GM21723 (cell line): ENCODE data around the gene UNC5C.

Experiments used
- ATAC-seq: cut with Tn5 transposase; IDR thresholded peaks from one replicate; pipeline ENCODE4 v1.9.1; 2021; ENCODE audit warnings: mild to moderate bottlenecking, moderate library complexity; ENCODE audit not compliant: unreplicated experiment

The UNC5C gene

DNA sequence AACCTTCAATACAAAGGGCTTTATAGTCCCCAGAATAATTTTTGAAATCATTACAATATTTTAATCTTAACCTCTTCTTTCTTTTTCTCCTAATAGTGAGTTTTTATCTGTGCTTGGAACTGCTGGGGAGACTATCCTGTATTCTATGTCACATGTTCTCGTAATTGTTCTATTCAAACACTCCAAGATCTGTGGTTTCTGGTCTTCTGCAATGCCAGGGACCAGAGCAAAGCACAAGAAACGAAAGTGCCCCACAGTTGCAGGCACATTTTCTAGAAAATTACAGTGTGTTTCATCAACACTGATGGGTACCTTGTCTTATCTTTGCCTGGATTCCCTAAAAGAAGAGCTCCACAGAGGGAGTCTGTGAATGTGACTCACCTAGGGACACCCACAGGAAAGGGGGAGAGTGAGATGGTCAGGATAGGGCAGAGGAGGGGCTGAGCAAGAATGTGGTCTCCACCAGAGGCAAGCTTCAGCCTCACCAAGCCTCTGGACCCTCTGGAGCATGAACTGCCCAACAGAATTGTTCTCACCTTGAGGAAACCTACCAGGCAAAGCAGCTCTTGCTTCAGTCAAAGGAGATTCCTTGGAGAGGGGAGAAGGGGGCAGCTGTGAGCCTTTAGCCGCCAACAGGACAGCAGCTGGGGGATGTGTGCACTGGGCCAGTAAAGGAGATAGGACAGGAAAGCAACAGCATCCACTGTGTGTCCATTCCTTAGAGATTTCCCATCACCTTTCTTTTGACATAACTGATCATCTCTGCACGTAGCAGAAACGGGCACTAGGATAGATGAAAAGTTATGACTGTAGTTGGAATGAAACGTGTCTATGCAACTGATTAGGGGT is 25.9 kb downstream of the UNC5C start:
- no peak for ATAC-seq

DNA sequence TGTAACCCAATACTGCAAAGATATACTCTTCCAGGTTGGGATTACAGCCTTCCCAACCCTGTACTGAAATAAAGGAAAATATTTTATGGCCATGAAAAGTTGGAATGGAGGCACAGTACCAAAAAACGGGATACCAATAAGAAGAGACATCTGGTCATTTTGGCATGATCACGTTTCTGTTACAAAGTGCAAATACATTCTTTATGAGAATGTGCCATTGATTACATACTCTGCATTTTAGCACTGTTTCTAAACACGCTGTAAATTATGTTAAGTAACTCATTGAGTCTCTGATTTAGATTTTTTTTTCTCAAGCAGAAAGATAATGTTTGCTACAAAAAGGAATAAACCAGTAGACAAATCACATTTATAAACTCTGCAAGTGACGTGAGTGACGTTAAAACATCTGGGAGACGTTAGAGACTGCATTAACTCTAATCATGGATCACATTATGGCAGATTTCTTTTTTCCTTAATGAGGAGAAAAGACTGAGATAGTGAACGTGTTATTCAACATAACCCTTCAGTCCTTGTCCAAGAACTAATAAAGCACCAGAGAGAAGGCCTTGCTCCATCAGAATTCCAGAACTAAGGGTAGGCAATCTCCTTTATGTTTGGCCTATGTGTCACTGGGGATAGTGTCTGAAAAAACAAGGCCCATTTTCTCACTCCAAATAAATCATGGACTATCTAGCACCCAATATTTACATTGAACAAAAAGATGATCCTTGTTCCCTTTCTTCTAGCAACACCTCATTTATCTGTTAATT is 31.0 kb downstream of the UNC5C start:
- no peak for ATAC-seq

DNA sequence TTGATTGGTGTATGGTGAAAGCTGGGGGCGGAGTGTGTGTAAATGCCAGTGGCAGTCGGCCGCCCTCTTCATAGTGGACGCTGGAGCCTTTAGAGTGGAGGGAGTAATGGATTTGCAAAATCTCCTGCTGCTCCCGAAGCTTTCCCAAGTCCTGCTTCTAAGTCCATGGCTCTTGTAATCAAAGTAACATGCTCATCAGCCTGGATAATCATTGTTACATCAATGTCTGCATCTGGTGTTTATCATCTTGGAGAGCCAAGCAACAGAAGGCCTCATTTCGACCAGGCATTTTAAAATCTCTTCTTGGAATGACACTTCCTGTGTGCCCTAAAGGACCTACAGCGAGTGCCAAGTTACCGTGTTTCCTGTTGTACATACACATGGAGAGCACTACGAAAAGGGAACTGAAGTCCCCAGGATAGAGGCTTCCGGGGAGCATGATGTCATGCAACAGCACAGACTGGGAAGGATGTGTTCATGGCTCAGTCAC is 32.2 kb downstream of the UNC5C start:
- no peak for ATAC-seq

DNA sequence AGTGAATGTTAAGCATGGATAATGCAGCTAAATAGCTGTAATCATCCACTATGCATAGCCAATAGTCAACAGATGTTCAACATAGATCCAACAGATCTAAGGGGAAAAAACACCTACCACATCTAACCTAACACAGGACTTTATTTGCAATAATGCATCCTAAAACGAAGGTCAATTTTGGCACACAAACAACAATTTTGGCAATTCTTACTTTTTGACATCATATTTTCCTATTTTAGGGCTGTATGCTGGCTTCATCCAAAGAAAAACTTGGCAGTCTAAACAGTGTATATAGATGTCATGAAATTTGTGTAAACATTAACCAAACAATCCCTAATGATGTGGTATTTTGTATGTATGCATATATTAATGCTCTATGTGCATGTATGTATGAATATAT is 33.2 kb downstream of the UNC5C start:
- ATAC-seq = no peak

DNA sequence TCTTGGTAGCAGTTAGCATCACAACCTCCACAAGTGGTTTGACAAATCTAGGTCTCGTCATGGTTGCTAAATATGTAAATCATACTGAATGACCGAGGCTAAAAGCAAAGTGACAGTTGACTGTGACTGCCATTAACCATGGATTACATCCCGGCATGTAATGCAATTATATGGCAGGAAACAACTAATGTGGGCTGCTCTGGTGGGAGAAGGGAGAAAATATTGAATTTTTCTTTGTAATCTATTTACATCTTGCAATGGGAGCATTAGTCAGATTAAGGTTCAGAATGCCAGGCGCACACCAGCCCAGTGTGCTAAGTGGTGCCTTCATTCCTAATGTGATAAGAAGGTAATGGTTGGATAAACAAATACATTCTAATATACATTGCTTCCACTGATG is 35.8 kb downstream of the UNC5C start:
- ATAC-seq = no peak

DNA sequence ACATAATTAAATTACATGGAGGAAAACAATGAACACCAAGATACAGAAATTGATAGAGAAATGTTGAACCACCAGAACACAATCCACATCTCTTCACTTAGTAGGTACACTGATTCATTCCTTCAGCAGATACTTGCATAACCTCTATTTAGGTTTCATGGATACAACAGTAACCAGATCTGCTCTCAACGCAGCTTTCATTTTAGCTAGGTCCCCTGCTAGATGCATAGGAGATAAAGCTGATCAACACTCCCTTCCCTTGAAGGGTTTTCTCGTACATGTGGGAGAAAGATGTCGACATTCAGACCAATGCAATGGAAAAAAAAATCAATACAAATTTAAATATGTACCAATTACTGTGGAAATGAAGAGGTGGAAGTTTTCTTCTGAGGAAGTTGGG is 37.3 kb downstream of the UNC5C start:
- no peak for ATAC-seq

DNA sequence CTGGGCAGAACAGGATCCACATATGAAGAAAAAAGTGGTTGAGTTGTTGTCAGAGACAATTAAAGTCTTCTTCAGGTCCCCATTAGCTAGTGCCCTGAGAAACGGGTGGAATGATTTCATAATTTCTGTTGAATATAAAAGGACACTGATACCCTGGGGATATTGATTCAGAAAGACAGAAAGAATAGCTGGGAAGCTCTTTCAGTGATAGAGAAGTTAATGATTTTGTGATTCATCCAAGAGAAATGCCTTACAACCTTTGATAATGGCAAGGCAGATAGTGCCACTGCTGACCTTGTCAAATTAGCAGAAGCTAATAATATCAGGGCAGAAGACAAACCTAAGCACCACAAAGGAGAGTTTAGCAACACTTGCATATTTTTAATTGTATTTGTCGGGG is 37.9 kb downstream of the UNC5C start:
- no peak for ATAC-seq

DNA sequence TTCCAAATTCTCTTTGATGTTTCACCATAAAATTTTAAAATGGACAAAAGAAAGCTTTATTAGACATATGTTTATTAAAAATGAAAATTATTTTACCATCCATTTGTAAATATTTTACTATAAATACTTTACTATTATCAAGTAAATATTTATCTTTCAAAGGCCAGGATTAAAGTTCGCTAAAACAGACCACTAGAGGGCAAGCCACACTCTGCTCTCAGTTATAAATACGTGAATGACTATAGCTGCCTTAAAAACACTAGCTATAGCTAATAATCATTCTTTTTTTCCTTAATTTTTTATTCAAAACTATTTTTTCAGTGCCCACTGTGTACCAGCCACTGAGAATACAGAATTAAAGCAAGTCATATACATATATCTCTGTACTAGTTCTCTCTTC is 38.6 kb downstream of the UNC5C start:
- peak; percentile 49 for ATAC-seq

DNA sequence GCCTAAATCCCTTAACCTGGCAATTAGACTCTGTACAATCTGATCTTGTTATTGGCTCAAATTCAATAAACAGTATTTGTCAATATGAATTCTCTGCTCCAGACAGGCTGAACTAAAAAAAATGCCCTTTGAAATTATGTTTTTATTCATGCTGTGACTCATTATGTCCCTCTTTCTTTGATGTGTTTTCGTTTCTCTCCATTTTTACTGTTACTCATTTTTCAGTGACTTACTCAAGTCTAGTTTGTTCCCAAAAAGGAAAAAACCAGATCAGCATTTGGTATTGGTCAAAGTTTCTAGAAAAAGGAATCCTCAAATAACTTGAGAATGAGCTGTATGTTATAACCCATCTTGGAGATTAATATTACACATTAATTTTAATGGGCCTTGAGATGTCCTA is 40.4 kb downstream of the UNC5C start:
- ATAC-seq = no peak

DNA sequence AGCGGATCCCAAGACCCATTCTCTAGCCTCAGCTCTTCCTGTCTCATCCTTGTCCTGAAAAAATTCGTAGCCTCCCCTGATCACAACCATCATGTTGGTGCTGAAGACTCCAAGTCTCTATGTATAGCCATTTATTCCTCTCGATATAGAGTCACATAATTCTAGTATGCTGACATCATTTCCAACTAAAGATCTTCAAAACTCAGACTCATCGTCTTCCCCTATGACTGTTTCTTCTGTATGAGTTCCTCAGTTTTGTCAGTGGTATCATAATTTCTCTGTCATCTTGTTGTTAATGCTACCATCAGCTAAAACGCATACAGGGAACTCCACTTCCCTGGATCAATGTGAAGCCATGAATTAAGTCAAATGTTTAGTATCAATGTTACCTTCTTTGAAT is 41.2 kb downstream of the UNC5C start:
- no peak for ATAC-seq

DNA sequence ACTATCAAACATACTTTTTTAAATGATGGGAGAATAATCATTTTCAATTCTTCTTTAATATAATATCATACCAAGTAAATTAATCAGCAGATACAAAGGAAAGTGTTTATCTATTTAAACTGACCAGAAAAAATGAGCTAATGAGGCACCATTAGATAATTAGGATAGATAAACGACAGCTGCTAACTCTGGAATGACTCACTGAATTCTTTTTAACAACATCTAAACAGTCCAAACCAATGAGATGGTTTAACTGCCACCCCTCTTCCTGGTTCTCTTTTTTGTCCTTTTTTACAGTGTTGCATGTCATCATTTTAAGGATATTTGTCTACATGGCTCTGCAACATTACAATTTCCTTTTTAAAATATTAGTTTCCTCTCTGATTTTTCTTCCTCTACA is 41.6 kb downstream of the UNC5C start:
- ATAC-seq = no peak

DNA sequence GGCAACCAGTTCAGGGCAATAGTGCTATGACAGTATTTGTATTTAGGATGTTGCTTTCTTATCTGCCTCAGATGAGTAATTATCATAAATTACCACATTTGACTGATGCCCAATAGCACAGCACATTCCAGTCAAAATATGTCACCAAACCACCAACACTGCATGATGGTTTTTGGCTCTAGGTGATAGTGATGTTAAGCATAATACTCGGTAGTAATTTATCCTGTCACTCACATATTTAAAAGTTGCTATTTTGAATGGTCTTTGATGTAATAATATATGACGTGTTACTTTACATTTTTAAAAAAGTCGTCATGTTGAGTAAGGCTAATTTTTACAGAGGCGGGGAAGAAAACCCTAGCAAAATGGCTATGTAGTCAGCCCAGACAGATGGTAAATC is 42.5 kb downstream of the UNC5C start:
- ATAC-seq = no peak

DNA sequence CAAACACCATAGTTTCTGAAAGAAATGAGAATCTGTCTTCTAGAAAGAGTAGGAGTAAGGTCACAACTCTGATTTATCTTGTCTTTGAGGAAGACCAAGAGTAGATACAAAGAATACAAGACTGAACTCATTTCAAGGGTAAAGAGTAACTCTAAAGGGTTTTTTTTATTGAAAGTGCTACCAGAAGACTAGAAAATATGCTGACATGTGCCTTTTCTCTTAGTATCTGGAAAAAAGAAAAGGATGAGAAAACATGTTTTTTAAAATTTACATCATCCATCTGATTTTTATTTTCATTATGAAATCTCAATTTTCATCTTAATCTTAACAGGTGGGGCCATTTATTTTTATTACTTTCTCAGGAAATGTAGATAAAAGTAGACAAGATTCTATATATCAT is 43.0 kb downstream of the UNC5C start:
- no peak for ATAC-seq

DNA sequence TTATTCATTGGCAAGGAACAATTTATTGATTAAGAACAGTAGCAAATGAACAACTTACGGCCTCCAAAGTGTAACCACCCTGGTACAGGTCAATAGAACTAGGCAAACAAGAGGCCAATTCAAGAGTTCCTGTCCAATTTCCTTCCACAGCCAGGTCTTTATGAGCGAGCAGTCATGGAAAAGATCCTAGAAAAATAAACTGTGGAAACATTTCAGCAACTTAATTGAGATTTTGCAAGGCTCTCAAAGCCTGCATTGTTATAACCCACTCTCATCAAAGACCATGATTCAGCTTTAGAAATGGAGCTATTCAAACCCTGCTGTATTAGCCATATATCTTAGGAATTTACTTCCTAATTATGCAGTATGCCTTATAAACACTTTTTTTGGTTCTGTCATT is 43.6 kb downstream of the UNC5C start:
- no peak for ATAC-seq

DNA sequence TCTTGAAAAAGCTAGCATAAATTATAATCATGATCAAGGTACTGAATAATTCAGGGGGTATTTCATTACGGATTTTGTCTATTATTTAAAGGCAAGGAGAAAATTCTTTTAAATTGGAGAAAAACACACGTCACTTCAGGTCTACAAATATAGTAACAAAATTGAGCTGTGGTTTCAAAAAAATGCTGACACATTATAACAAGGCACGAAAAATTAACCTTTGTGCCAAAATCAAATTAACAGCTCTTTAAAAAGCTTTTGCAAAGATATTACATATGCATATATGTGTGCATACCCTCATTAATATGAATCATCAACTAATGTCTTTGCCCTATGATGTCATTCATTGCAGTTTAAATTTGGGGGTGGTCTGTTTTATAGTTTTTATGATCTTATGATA is 44.3 kb downstream of the UNC5C start:
- ATAC-seq = no peak

DNA sequence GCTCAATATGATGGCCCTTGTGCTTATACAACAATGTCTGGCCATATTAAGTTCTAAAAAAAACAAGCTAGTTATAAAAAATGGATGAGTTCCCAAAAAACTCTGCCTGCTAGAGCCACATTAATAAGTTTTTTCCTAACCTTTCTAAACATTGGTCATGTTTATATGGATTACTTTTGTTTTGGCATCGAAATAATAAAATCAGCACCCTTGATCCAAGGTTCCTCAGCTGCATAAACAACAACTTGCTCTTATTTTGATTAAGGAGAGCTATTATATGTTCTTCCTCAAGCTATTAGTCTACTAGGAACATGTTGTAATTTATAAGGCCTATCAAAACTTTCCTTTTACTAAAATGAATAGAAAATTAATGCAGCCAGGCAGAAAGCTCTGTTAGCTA is 48.4 kb downstream of the UNC5C start:
- no peak for ATAC-seq

DNA sequence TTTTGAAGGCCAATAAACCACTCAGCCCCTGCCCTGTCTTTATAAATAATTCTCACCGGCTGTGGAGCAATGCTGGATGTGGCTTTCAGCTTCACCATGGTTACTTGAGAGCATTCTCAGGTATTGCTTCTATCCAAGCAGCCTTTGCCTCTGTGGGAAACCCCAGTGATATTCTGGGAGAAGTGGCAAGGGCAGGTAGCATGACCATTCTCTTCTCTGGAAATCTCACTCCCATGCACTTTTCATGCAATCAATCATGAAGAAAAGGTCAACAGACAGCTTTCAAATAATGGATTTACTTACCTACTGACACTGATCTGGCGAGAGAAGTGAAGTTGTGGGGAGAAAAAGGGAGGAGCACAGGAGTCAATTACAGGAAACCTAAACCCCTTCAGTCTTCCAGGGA is 49.5 kb downstream of the UNC5C start:
- no peak for ATAC-seq

DNA sequence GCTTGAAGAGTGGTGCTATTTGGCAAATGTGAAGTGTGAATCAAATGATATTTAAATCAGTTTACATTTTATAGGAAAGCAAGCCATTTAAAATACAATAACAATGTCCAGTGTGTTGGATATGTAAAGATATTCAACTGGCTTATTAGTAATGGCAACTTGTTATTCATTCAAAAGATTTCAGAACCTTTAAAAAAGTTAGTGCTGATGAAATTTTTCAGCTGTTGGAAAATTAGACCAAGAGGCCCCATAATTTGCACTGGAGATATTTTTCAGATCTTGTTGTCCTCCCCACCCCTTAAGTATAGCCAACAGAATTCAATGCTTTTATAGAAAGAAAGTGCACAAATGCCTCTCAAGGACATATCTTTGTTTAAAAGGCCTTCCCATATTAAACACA is 54.6 kb downstream of the UNC5C start:
- ATAC-seq = no peak

DNA sequence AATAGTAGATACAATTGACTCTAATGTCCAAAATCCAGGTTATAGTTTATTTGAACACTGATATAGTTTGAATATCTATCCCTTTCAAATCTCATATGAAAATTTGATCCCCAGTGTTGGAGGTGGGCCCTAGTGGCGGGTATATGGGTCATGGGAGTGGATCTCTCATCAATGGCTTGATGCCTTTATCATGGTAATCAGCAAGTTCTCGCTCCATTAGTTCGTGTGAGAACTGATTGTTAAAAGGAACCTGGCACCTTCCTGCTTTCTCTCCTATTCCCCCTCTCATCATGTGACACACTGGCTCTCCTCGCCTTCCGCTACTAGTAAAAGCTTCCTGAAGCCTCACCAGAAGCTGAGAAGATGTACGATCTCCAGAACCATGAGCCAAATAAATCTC is 70.1 kb downstream of the UNC5C start:
- no peak for ATAC-seq

DNA sequence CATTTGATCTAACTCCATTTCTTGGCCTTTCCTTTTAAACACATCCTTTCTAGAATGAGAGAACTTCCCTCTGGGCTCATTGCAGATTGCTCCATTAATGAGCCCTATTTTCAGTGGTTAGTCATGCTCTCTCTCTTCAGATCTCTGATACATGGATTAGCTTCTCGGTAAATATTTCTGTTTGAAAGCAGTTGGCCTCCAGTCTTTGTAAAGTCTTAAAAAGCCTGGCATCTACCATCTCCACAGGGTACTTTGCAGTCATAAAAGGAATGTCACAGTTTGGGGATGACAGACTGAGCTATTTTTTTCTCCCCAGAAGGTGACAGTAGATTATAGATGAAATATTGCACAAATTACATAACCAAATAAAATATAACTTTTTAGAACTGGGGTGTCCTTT is 72.7 kb downstream of the UNC5C start:
- ATAC-seq = no peak

DNA sequence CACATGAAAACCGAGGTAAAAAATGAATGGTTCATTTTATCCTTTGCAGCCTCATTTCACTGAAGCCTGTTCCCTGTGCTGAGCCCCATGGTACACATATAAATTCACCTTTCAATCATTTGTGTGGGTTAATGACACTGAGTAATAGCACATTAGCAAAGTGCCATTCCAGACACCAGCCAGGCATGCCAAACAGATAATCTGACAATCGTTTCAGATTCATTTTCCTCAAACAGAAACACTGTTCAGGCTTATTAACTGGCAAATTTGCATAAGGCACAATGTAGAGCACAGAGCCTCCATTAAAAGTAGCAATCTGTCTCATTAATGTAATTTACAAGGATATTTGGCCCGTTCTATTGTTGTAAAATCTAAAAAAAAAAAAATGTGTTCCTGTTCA is 76.2 kb downstream of the UNC5C start:
- ATAC-seq = no peak

DNA sequence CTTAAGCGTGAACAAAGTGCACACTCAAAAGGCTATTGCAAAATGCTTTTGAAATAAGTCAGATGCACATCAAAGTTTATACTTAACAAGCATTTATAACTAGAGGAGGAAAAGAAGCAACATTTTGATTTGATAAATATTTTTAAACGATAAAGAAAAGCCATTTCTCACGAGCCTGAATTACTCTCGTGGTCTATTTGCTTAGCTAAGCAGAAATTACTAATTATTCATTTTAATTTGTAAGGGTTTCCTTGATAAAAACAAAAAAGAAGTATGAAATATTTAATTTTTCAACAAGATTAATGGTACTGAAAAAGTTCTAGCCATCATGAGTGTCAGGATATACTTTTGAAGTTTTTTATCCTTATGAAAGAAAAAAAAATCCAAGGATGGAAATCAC is 78.2 kb downstream of the UNC5C start:
- no peak for ATAC-seq
